C4-2B (cell line): Measurements from ENCODE around the gene TSPO2.

Experiments used
- H3K27ac ChIP-seq: fragments of 450-650 bp; 2 replicates; pipeline ENCODE4 v1.5.1; 2017
- CTCF ChIP-seq: fragments of 450-650 bp; conservative IDR thresholded peaks from 2 replicates; pipeline ENCODE4 v1.5.1; 2017; ENCODE audit warnings: mild to moderate bottlenecking
- ZFX ChIP-seq: fragments of 450-650 bp; IDR thresholded peaks from 2 replicates; pipeline ENCODE4 v1.6.1; 2017

TSPO2 gene

GRCh38 chr6:41045664-41046063 lies 3.4 kb downstream of the TSPO2 start:
- TF ChIP-seq CTCF (no peak), ZFX (no peak)
- no peak overlapping the region for H3K27ac ChIP-seq

- TF ChIP-seq CTCF (no peak), ZFX (no peak)
- no peak overlapping the region for H3K27ac ChIP-seq
Measured at GRCh38 chr6:41046084-41046483, 3.8 kb downstream of the TSPO2 start.

- no peak for TF ChIP-seq ZFX
- TF ChIP-seq CTCF = no peak
- no peak overlapping the region for H3K27ac ChIP-seq
Measured at GRCh38 chr6:41047306-41047705, 5.0 kb downstream of the TSPO2 start.

- no peak for TF ChIP-seq CTCF
- TF ChIP-seq ZFX = no peak
- no peak overlapping the region for H3K27ac ChIP-seq
Measured at GRCh38 chr6:41047745-41048732, 5.8 kb downstream of the TSPO2 start.

GRCh38 chr6:41049521-41049920 lies 7.3 kb downstream of the TSPO2 start:
- no peak for TF ChIP-seq ZFX
- no peak for TF ChIP-seq CTCF
- H3K27ac ChIP-seq = no peak overlapping the region

- no peak overlapping the region for H3K27ac ChIP-seq
- TF ChIP-seq ZFX = no peak
- no peak for TF ChIP-seq CTCF
Measured at GRCh38 chr6:41049955-41050354, 7.7 kb downstream of the TSPO2 start.

- no peak for TF ChIP-seq ZFX
- TF ChIP-seq CTCF = no peak
- no peak overlapping the region for H3K27ac ChIP-seq
Measured at GRCh38 chr6:41050536-41050935, 8.3 kb downstream of the TSPO2 start.
